Uterus (tissue), 2 donors: ENCODE results near the gene COL13A1.

ENCODE experiments used
- POLR2A ChIP-seq, 2 donors: fragments of 450-650 bp; IDR thresholded peaks; one replicate each; pipeline ENCODE4 v1.6.1; 2016; ENCODE audit warnings: antibody characterized with exemption in 2 of 2, mild to moderate bottlenecking in 1 of 2, moderate library complexity in 1 of 2
- TF ChIP-seq, protein P1 (sequence below), 4 experiments: fragments of 200-600 bp in 2 of 4; fragments of 450-650 bp in 2 of 4; sonication (generic) in 2 of 4; IDR thresholded peaks; one replicate each; pipeline ENCODE4 v1.5.1; 2016 to 2019; ENCODE audit warnings: antibody characterized with exemption in 4 of 4, mild to moderate bottlenecking in 2 of 4, moderate library complexity in 1 of 4

DNA sequence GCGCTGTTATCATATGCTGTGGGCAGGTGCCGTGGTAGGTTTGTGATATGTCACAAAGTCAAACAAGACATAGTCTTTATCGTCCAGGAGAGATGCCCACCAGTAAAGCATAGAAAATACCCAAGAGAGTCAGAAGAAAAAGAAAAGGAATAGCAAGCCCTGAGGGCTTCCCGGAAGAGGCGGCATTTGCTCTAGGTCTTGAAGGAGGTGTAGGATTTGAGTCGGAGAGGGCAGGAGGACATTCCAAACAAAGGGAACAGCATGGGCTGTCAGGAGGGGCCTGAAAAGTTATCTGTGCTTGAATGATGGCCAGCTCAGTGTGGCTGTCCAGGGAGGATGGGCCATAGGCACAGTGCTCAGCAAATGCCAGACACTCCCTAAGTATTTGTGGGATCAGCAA lies 42.2 kb downstream of the COL13A1 start:
- TF ChIP-seq, protein P1, sequence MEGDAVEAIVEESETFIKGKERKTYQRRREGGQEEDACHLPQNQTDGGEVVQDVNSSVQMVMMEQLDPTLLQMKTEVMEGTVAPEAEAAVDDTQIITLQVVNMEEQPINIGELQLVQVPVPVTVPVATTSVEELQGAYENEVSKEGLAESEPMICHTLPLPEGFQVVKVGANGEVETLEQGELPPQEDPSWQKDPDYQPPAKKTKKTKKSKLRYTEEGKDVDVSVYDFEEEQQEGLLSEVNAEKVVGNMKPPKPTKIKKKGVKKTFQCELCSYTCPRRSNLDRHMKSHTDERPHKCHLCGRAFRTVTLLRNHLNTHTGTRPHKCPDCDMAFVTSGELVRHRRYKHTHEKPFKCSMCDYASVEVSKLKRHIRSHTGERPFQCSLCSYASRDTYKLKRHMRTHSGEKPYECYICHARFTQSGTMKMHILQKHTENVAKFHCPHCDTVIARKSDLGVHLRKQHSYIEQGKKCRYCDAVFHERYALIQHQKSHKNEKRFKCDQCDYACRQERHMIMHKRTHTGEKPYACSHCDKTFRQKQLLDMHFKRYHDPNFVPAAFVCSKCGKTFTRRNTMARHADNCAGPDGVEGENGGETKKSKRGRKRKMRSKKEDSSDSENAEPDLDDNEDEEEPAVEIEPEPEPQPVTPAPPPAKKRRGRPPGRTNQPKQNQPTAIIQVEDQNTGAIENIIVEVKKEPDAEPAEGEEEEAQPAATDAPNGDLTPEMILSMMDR (IDR thresholded peaks at IDR 0.05) = no peak
- no peak for TF ChIP-seq POLR2A (IDR thresholded peaks at IDR 0.05)
